Posterior cingulate gyrus (tissue), 11 donors: ENCODE results near the gene ZNF462.
"Not testable (repeated sequence)": the region's sequence is repeated elsewhere in the genome, so short reads cannot be mapped to it uniquely, and the experiment has no call there.

Source experiments
- DNase-seq, 10 donors: peaks; one replicate each; pipeline versions ENCODE4 v3.0.0 to v3.0.0-alpha.2; 2020 to 2021; ENCODE audit warnings: mixed read lengths in 3 of 10
- intact Hi-C: fragments of 100-400 bp; cut with DNase I; formaldehyde crosslinking; loops from one replicate; pipeline ENCODE4 v1.15.1; 2023

ZNF462 gene

GRCh38 chr9:106885451-106885850 lies 22.5 kb downstream of the ZNF462 start:
- intact Hi-C loops: no loop called here
- DNase-seq: no peak

- intact Hi-C loops: no loop called here
These were observed 23.4 kb downstream of the ZNF462 start for GRCh38 chr9:106886111-106887046.

GRCh38 chr9:106887066-106887465 lies 24.1 kb downstream of the ZNF462 start:
- intact Hi-C loops: no loop called here
- DNase-seq: no peak

More at GRCh38 chr9:106886111-106887046, 23.4 kb downstream of the ZNF462 start:
- DNase-seq: no peak

GRCh38 chr9:106889061-106889590 lies 26.2 kb downstream of the ZNF462 start:
- intact Hi-C loops: no loop called here
- DNase-seq: no peak

- no peak for DNase-seq
- intact Hi-C loops: no loop called here
These were observed 27.6 kb downstream of the ZNF462 start for GRCh38 chr9:106890608-106891007.

GRCh38 chr9:106891286-106891685 lies 28.3 kb downstream of the ZNF462 start:
- no peak for DNase-seq
- intact Hi-C loops: no loop called here

GRCh38 chr9:106892632-106893031 lies 29.7 kb downstream of the ZNF462 start:
- intact Hi-C loops: no loop called here
- DNase-seq: no peak

- no peak for DNase-seq
- intact Hi-C loops: no loop called here
These were observed 30.1 kb downstream of the ZNF462 start for GRCh38 chr9:106893088-106893487.

- intact Hi-C loops: no loop called here
- DNase-seq: no peak
These were observed 33.7 kb downstream of the ZNF462 start for GRCh38 chr9:106896695-106897094.

- intact Hi-C loops: no loop called here
- no peak for DNase-seq
These were observed 34.3 kb downstream of the ZNF462 start for GRCh38 chr9:106897236-106897635.

GRCh38 chr9:106897751-106898150 lies 34.8 kb downstream of the ZNF462 start:
- intact Hi-C loops: no loop called here
- no peak for DNase-seq

GRCh38 chr9:106900523-106900922 lies 37.6 kb downstream of the ZNF462 start:
- DNase-seq, intact Hi-C loops: not testable (repeated sequence)

GRCh38 chr9:106906129-106906528 lies 43.2 kb downstream of the ZNF462 start:
- no peak for DNase-seq
- intact Hi-C loops: no loop called here

GRCh38 chr9:106911951-106912350 lies 49.0 kb downstream of the ZNF462 start:
- intact Hi-C loops: no loop called here
- no peak for DNase-seq

- no peak for DNase-seq
- intact Hi-C loops: no loop called here
These were observed 50.3 kb downstream of the ZNF462 start for GRCh38 chr9:106913276-106913675.

GRCh38 chr9:106915851-106916250 lies 52.9 kb downstream of the ZNF462 start:
- DNase-seq: no peak
- intact Hi-C loops: no loop called here

- intact Hi-C loops: no loop called here
- no peak for DNase-seq
These were observed 53.7 kb downstream of the ZNF462 start for GRCh38 chr9:106916466-106917235.

- DNase-seq: no peak
- intact Hi-C loops: no loop called here
These were observed 56.0 kb downstream of the ZNF462 start for GRCh38 chr9:106918825-106919509.

GRCh38 chr9:106920091-106920490 lies 57.1 kb downstream of the ZNF462 start:
- no peak for DNase-seq
- intact Hi-C loops: loop anchor here (5.0 kb wide), 1 partner anchor 58 kb away; the partner anchor contains the start of gene ZNF462

GRCh38 chr9:106920701-106921283 lies 57.8 kb downstream of the ZNF462 start:
- intact Hi-C loops: loop anchor here (5.0 kb wide), 1 partner anchor 58 kb away; the partner anchor contains the start of gene ZNF462
- DNase-seq: peak in 2 of 10 donors; percentile 28 to 42
